Measurements from ENCODE around the gene DMAC2. TPM values are rescaled to one million over a fixed set of nuclear protein-coding genes. Genes with fewer than 3 reads are reported as not detected.
A peak's percentile ranks its signal among the peaks of the same experiment; 100 is the strongest.

The DMAC2 gene
- total and polyA plus RNA-seq, 2 donors from 2014 or later = 43.9 to 73.9 TPM

DNA sequence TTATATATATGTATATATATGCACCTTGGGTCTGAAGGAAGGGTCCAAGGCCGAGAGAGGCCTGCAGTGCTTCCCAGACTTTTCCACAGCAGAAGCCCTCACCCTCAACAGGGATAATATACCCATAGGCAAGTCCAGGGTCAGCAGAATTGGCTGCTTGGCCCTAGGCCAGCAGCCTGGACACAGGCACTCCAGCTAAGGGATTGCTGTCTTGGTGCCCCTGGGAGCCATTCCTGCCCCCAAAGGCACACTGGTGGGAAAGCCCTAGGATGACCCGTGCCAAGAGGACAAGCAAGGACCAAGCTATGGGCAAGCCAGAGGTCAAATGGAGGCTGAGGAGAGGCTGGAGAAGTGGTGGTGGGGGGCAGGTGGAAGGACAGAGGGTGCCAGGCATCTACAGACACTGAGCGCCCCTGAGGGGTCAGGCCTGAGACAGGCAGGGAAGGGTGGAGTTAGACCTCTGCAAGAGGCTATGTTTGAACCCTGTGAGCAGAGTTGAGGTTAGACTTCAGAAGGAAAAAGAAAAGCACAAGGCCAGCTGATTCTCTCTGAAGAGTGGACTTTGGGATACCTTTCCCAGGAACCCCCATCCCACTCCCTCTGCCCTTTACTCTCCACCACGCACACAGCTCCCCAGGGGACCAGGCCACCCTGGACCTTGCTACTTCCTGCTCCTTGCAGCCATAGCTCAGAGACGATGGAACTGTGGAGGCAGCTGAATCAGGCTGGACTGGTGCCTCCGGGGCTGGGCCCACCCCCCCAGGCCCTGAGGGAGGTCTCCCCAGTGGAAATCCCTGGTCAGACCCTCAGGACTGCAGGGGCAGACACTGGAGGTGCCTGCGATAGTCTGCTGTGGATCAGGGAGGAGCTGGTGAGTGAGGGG lies 3.0 kb upstream of the DMAC2 start, which contains the start of gene ERICH4:
ERICH4 (plus strand) TSS at position 684 of the 883 bp plus-strand sequence; CDS start at position 698, 14 bp downstream.
- H3K4me3 ChIP-seq (ENCODE audit: low read length in 3 of 3) = peak within 1 kb of the TSS; percentile 20 to 52 (median 38)
- DNase-seq (peak in 1 of 5 donors; percentile 17), FAIRE-seq (no peak)
- TF ChIP-seq, protein P1, sequence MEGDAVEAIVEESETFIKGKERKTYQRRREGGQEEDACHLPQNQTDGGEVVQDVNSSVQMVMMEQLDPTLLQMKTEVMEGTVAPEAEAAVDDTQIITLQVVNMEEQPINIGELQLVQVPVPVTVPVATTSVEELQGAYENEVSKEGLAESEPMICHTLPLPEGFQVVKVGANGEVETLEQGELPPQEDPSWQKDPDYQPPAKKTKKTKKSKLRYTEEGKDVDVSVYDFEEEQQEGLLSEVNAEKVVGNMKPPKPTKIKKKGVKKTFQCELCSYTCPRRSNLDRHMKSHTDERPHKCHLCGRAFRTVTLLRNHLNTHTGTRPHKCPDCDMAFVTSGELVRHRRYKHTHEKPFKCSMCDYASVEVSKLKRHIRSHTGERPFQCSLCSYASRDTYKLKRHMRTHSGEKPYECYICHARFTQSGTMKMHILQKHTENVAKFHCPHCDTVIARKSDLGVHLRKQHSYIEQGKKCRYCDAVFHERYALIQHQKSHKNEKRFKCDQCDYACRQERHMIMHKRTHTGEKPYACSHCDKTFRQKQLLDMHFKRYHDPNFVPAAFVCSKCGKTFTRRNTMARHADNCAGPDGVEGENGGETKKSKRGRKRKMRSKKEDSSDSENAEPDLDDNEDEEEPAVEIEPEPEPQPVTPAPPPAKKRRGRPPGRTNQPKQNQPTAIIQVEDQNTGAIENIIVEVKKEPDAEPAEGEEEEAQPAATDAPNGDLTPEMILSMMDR (IDR thresholded peaks at IDR 0.05; ENCODE audit: borderline replicate concordance, extremely low read depth, insufficient read depth) = no peak
- H3K4me1 ChIP-seq (ENCODE audit: control insufficient read depth in 2 of 3, insufficient read depth in 2 of 3, low read depth in 1 of 3, low read length in 3 of 3) = peaks cover 0 to 3% (median 0%) of the 10 kb centered on the region in 3 donors
- no peaks in the 10 kb centered on the region for H3K9me3 ChIP-seq (ENCODE audit: control insufficient read depth in 2 of 3, insufficient read depth in 1 of 3, low read length in 3 of 3)
- no peak within 1 kb of the TSS for H3K9ac ChIP-seq (ENCODE audit: low read length in 3 of 3)
- peak within 1 kb of the TSS in 1 of 2 donors; percentile 43 for H3K27ac ChIP-seq (ENCODE audit: low read depth in 2 of 2, low read length in 2 of 2)
- intact Hi-C loops (cut with DNase I) = loop anchor here (10.0 kb wide), 1 partner anchor 132 kb away; the partner anchor contains the start of gene CEACAM21
- H3K27me3 ChIP-seq (ENCODE audit: control insufficient read depth, insufficient read depth, low read length) = no peaks in the 10 kb centered on the region
- no peaks in the 10 kb centered on the region for H3K36me3 ChIP-seq (ENCODE audit: control insufficient read depth in 2 of 3, insufficient read depth in 3 of 3, low read length in 3 of 3)

DNA sequence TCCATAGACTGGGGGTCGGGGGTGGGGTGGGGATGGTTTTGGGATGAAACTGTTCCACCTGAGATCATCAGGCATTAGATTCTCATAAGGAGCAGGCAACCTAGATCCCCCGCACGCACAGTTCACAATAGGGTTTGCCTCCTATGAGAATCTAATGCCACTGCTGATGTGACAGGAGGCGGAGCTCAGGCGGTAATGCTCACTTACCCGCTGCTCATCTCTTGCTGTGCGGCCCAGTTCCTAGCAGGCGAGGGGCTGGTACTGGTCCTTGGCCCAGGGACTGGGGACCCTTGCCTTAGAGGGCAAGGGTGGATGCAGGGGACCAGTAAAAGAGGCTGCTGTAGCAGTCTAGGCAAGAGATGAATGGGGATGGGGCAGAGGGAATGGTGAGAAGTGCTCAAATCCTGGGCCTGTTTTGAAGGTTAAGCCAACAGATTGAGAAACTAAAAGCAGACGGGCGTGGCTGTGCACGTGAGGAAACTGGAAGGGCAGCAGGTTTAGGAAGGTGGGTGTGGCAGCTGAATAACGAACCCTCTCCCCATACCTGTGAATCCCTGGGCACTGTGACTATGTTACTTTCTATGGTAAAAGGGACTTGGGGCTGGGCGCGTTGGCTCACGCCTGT lies 1.7 kb upstream of the DMAC2 start:
- DNase-seq (no peak), FAIRE-seq (no peak)
- H3K27ac ChIP-seq (ENCODE audit: low read depth in 2 of 2, low read length in 2 of 2) = no peak overlapping the region
- peaks cover 0 to 3% (median 0%) of the 10 kb centered on the region in 3 donors for H3K4me1 ChIP-seq (ENCODE audit: control insufficient read depth in 2 of 3, insufficient read depth in 2 of 3, low read depth in 1 of 3, low read length in 3 of 3)
- H3K9ac ChIP-seq (ENCODE audit: low read length in 3 of 3) = no peak overlapping the region
- H3K36me3 ChIP-seq (ENCODE audit: control insufficient read depth in 2 of 3, insufficient read depth in 3 of 3, low read length in 3 of 3) = peaks cover 0 to 5% (median 0%) of the 10 kb centered on the region in 3 donors
- H3K4me3 ChIP-seq (ENCODE audit: low read length in 3 of 3) = no peak overlapping the region
- no peaks in the 10 kb centered on the region for H3K9me3 ChIP-seq (ENCODE audit: control insufficient read depth in 2 of 3, insufficient read depth in 1 of 3, low read length in 3 of 3)
- TF ChIP-seq, protein P1 (IDR thresholded peaks at IDR 0.05; ENCODE audit: borderline replicate concordance, extremely low read depth, insufficient read depth) = no peak
- H3K27me3 ChIP-seq (ENCODE audit: control insufficient read depth, insufficient read depth, low read length) = no peaks in the 10 kb centered on the region
- intact Hi-C loops (cut with DNase I) = loop anchor here (10.0 kb wide), 1 partner anchor 133 kb away; the partner anchor contains the start of gene CEACAM21

DNA sequence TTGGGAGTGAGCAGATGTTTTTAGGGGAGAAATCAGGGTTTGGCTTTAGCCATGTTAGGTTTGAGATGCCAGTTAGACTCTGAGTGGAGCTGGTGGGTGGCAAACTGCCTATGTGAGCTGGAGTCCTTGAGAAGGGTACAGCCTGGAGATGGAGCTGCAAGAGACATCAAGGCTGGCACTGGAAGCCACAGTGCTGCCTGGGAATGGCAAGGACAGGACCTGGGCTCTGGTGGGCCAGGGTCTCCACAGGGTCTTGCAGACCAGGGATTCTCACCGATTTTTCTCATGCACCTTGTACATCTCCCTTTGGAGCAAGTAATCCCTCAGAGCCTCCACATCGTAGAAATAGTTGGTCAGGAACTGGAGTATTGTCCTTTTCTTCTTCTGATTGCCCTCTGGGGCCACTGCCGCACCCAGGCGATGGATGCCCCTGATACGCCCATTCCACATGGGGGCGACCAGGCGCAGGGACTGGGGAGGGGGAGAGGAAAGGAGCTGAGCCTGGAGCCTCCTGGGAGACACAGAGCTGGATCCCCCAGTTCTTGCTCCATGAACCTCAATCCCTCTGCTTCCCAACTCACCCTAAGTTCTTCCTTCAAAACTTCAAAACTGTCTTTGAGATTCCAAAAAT lies 1.7 kb downstream of the DMAC2 start:
- TF ChIP-seq, protein P1 (IDR thresholded peaks at IDR 0.05; ENCODE audit: borderline replicate concordance, extremely low read depth, insufficient read depth) = no peak
- intact Hi-C loops (cut with DNase I) = no loop called here
- peak in 1 of 5 donors; percentile 28 for DNase-seq

More for the DNA sequence above, 1.7 kb downstream of the DMAC2 start:
- H3K36me3 ChIP-seq (ENCODE audit: control insufficient read depth in 2 of 3, insufficient read depth in 3 of 3, low read length in 3 of 3) = peaks cover 0 to 8% (median 0%) of the 10 kb centered on the region in 3 donors
- H3K9me3 ChIP-seq (ENCODE audit: control insufficient read depth in 2 of 3, insufficient read depth in 1 of 3, low read length in 3 of 3) = no peaks in the 10 kb centered on the region
- H3K27me3 ChIP-seq (ENCODE audit: control insufficient read depth, insufficient read depth, low read length) = no peaks in the 10 kb centered on the region
- peaks cover 0 to 3% (median 0%) of the 10 kb centered on the region in 3 donors for H3K4me1 ChIP-seq (ENCODE audit: control insufficient read depth in 2 of 3, insufficient read depth in 2 of 3, low read depth in 1 of 3, low read length in 3 of 3)
- no peak overlapping the region for H3K4me3 ChIP-seq (ENCODE audit: low read length in 3 of 3)
- H3K9ac ChIP-seq (ENCODE audit: low read length in 3 of 3) = no peak overlapping the region
- no peak overlapping the region for H3K27ac ChIP-seq (ENCODE audit: low read depth in 2 of 2, low read length in 2 of 2)
- no peak for FAIRE-seq

Measured in kidney (tissue), 14 donors.